Fibroblast of lung (primary cell): Measurements from ENCODE around the gene FAAP20.

Source experiments
- CTCF ChIP-seq, 2 donors: IDR thresholded peaks in 1 of 2; conservative IDR thresholded peaks in 1 of 2; 1 replicate in 1 of 2; 2 replicates in 1 of 2; pipeline ENCODE4 v1.5.1; 2011 to 2012; ENCODE audit warnings: low read length in 2 of 2, control low read depth in 1 of 2, inconsistent platforms in 1 of 2, low read depth in 1 of 2, mild to moderate bottlenecking in 1 of 2
- EZH2 ChIP-seq: IDR thresholded peaks from 2 replicates; pipeline ENCODE4 v1.5.1; 2012; ENCODE audit warnings: low read length, control low read depth, mild to moderate bottlenecking; ENCODE audit errors: missing control alignments

DNA sequence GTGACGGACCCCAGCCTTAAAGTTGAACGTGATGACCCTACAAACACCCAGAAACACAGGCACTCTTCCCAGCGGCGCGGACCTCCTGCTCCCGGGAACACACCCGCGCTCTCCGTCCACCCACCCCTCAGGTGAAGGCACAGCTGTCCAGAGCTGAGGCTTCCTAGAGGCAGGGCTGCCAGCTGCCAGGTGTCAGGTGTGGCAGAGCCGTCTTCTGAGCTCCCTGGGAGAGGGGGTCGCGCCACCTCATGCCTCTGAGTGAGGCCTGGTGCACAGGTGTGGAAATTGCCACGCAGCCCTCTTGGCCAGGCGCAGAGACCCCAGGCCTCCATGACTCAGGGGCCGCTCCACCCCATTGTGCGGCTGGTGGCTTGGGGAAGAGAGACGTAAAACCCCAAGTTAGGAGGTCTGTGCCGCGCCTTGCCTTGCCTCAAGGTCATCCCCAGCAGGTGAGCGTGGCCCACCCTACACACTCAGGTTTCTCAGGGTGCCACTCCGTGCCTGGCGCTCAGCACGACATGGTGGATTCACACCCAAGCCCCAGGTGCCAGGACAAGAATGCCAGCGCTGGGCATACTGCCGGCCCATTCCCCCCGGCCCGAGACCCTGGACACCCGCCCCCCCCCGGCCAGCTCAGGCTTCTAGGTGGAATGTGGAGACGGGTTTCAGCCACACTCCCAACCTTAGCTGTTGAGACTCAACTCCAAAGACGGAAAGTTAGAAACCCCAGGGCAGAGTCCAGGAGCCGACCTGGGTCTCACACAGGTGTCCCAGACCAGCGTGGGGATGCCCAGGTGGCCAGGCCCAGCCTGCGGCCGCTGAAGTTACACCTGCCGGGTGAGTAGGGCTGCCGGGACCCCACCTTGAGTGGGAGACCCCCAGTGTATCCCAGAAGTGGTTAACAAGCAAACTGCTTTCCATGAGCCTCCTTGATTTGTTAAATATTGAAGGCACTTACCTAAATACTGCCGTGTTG is 8.4 kb downstream of the FAAP20 start:
- TF ChIP-seq CTCF (conservative IDR thresholded peaks at IDR 0.05 in 1 of 2, IDR thresholded peaks at IDR 0.05 in 1 of 2; ENCODE audit: low read depth in 1 of 2, low read length in 2 of 2) (no peak), EZH2 (no peak)
